ENCODE measurements around the gene STOM. TPM values are rescaled to one million over a fixed set of nuclear protein-coding genes. Genes with fewer than 3 reads are reported as not detected.

STOM gene
- total and polyA plus RNA-seq, 12 donors: 104 to 389 (median 181) TPM

GRCh38 chr9:121363622-121363961, 6.5 kb downstream of the STOM start:
- peak overlapping the region in 7 of 10 donors; percentile 1 to 86 (median 74) for H3K4me3 ChIP-seq
- no peak for TF ChIP-seq CTCF (IDR thresholded peaks at IDR 0.05)
- H3K36me3 ChIP-seq: peaks cover 0 to 33% (median 0%) of the 10 kb centered on the region in 9 donors
- 13 to 26% methylated on average over 1 of the region's 1 CpG for WGBS, 2 donors
- H3K27me3 ChIP-seq: no peaks in the 10 kb centered on the region
- peak overlapping the region; percentile 66 to 99 (median 96) for H3K27ac ChIP-seq
- H3K9me3 ChIP-seq: no peaks in the 10 kb centered on the region
- peaks cover 14 to 100% (median 99%) of the 10 kb centered on the region in 9 donors for H3K4me1 ChIP-seq
- peak in 2 of 8 donors; percentile 24 to 56 for ATAC-seq
- DNase-seq: no peak
- intact Hi-C loops (cut with DNase I): no loop called here

GRCh38 chr9:121362813-121363621, 7.0 kb downstream of the STOM start:
- Histone ChIP-seq H3K9me3 (no peaks in the 10 kb centered on the region), H3K27me3 (no peaks in the 10 kb centered on the region), H3K36me3 (peaks cover 0 to 33% (median 0%) of the 10 kb centered on the region in 9 donors), H3K4me1 (peaks cover 14 to 100% (median 99%) of the 10 kb centered on the region in 9 donors), H3K4me3 (peak overlapping the region in 6 of 10 donors; percentile 1 to 86 (median 78)), H3K27ac (peak overlapping the region; percentile 66 to 99 (median 96))
- TF ChIP-seq CTCF (IDR thresholded peaks at IDR 0.05): no peak
- ATAC-seq (peak in 6 of 8 donors; percentile 25 to 71 (median 46)), DNase-seq (no peak)
- intact Hi-C loops (cut with DNase I): no loop called here
- 6 to 9% methylated on average over 2 of the region's 2 CpGs for WGBS, 2 donors

GRCh38 chr9:121360601-121361374, 9.3 kb downstream of the STOM start:
- Histone ChIP-seq H3K27ac (peak overlapping the region; percentile 31 to 99 (median 96)), H3K9me3 (no peaks in the 10 kb centered on the region), H3K36me3 (peaks cover 0 to 25% (median 6%) of the 10 kb centered on the region in 9 donors), H3K27me3 (no peaks in the 10 kb centered on the region), H3K4me3 (peak overlapping the region in 3 of 10 donors; percentile 5 to 16 (median 13)), H3K4me1 (peaks cover 14 to 100% (median 98%) of the 10 kb centered on the region in 9 donors)
- intact Hi-C loops (cut with DNase I): no loop called here
- DNase-seq (no peak), ATAC-seq (peak; percentile 45 to 82 (median 70))
- TF ChIP-seq CTCF (IDR thresholded peaks at IDR 0.05): no peak
